Stimulated activated CD4-positive, alpha-beta T cell treated with anti-CD3 and anti-CD28 coated beads, TNF-alpha, amount 100 ng/mL, for 24 hours (primary cell): Measurements from ENCODE around the gene AKNAD1.
"Not testable (repeated sequence)": the region's sequence is repeated elsewhere in the genome, so short reads cannot be mapped to it uniquely, and the experiment has no call there.

Source experiments
- DNase-seq, 3 experiments: peaks; one replicate each; pipeline ENCODE4 v3.0.0-alpha.2; 2020; ENCODE audit warnings: low read depth in 3 of 3

Gene AKNAD1

DNA sequence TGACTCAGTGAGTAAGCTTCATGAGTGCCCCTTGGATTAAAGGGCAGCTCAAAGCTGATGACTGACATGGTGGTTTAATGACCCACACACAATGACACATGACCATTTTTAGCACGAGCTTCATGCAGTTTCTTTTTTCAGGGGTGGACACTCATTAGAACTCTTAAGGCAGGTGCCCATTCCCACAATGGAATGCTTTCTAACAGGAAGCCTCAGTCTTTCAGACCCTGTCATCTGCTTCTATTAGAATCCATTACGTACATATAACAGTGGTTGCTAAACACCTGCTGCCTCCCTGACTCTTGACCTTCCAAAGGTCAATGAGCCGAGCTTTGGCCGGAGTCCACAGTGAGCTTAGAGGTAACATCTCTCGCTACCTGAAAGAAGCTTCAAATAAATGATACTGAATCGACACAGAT is 27.4 kb downstream of the AKNAD1 start:
- no peak for DNase-seq

DNA sequence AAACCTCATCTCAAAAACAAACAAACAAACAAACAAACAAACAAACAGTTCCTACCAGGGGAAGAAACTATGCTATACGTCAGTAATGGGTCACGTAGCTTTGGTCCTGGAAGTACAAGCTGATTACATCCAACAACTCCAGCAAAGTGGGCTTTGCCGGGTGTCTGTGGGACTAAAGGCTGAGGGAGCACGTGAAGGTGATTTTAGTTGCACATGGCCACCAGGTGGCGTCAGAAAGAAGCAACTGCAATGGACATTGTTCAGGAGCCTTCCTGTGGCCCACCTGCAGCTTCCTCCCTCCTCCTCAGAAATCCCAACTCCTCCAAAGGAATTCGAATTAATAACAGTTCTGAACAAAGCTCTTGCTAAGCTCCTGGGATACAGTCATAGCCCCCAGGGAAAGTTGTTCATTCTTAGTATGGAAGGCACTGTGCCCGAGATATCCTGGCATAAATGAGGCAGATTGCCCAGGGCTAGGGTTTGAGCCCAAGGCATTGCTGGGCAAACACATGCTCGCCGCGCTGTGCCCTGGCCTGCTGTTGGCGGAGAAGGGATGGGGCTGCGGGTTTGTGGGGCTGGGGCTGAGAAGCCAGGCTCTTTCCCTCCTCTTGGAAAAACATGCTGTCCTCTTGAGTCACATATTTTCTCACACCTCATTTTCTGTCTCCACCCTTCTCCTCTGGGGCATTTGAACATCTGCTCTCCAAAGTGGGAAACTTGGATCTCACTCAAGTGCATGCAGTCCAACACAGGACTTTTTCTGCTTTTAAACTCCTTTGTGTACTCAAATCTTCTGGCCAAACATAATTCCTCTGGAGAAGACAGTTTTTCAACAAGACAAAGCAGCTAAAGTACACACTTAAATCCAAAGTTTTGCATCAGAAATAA is 28.6 kb downstream of the AKNAD1 start:
- peak; percentile 9 to 48 (median 47) for DNase-seq

DNA sequence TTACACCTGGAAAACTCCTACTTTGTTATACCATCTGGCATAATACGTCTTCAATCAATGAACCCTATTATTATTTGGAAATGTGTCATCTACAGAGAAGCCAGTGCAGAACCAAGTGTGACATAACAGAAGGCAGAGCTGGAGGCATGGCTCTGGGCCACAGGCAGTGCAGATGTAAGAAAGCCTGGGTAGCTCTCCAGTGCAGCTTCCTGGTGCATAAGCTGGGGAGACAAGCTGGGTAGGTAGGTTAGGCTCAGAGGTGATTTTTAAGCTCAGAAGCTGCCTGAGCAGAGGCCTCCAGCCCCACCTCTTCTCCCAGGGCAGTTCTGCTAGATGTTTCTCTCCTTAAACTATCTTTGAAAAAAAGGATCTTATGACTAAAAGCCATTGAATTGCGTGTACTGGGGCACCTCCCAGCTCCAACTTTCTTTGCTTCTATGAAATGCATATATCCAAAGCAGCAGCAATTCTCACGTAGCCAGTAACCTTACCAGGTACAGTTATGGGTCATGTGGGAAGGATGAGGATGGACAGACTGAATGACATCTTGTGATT is 30.7 kb downstream of the AKNAD1 start:
- no peak for DNase-seq

DNA sequence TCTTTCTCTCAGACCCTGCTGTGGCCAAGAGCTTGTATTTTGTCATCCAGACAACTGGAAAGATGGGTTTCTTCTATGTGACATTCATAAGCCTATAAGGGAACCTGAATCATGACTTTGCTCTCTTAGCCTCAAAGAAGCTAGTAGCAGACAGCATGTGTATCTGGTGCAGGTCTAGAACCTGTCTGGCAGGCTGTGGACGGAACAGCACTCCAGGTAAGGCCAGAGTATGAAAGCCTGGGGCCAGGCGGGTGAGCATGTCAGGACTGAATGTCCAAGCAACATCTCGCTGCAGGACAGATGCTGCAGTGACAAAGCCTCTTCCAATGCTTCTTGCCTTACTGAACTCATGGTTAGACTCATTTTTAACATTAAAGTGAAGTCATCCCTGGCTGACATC is 32.8 kb downstream of the AKNAD1 start:
- no peak for DNase-seq

DNA sequence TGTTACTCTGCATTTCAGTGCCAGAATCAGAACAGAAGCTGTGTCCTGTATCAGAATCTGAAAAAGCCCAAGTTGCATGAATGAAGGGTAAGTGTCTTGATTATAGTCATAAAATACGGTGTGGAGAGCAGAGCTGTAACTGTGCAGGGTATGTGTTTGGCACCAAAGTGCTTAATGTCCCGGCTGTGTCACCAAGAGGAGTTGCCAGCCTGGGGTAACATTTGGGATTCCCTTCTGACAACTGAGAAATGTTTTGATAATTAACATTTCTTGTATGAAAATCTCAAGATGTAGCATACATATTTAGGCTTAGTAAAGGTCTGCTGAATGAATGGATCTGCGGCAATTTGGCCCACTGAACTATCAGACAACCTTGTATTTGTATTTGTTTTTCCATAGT is 33.3 kb downstream of the AKNAD1 start:
- no peak for DNase-seq

DNA sequence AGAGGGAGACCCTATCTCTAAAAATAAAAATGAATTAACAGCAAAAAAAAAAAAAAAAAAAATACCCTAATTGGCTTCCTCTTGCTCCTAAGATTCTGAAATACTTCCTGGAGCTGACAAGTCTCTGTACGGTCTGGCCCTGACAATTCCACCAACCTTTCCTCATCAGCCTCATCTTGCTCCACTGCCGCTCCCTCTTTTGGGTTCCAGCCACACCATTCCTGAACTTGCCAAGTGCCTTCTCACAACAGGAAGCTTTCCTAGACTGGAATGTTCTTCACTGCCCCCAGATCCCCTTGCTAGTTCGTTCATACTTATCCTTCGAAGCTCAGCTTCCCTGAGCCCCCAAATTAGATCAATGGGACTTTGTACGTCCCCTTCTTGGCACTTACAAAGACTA is 37.0 kb downstream of the AKNAD1 start:
- no peak for DNase-seq

DNA sequence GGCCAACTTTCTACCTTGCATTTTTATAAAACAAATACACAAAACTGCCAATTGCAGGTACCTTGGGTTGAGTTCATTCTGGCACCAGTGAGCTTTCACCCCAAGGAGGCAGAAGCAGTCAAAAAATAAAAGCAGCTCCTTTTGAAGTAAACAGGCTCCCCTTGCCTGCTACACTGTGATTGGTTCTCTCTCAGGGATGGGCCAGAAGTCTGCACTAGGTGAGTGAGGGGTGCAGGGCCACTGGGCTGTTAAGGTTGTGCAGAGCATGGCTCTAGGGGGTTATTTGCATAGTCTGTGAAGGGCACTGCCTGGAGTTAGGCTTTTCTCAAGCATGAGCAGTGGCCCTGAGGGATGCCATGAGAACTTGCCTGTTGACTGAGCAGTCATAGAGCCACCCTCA is 39.1 kb downstream of the AKNAD1 start:
- no peak for DNase-seq

DNA sequence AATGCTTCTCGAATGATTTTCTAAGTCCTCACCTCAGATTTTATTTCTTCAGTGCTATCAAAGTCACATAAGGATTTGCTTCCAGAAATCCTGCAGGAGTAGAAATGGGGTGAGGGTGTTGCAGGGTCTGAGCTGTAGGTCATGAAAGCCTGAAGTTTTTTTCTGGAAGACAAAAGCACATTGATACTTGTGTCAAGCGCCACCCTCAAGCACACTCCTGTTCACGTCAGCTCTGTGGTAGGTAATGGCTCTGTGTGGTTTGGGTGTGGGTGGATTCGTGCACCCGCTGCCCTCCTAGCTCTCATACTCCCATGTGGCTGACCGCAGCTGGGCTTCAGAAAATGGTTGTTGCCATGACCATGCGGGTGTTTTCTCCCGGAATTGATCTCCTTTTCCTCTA is 39.9 kb downstream of the AKNAD1 start:
- no peak for DNase-seq

DNA sequence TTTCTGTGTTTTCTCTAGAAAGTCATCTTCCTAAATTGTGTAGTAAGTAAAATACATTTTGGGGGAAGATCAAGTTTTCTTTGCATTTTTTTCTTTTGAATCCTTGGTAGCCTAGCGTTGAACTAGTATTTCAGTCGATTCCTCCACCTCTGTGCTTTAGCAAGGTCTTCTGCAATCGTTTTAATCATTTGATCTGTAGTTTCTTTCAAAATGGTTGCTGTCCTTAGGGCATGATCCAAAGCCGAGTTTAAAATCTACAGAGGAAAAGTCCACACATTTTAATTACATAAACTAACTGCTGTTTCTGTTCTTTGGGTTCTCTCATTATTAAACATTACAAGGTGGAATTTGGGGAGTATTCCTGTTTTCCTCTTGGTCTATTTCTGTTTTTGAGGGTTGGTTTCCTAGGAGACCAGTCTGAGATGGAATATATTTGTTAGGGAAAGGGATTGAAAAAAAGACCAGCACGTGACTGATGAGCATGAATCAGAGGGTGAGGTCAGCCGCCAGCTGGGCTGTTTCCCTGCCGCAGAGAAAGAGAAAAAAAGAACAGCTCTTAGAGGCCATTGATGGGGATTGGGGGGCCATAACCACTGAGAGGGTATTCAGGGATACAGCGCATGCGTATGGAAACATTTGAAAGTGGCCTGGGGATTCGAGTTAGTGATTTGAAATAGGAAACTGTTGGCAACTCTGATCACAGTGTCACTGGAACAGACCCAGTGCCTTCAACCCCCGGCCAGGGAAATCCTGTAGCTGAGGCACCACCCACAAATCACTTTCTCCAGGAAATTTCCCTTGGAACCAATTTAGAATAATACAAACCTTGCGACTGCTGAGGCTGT is 40.6 kb downstream of the AKNAD1 start:
- DNase-seq: no peak

DNA sequence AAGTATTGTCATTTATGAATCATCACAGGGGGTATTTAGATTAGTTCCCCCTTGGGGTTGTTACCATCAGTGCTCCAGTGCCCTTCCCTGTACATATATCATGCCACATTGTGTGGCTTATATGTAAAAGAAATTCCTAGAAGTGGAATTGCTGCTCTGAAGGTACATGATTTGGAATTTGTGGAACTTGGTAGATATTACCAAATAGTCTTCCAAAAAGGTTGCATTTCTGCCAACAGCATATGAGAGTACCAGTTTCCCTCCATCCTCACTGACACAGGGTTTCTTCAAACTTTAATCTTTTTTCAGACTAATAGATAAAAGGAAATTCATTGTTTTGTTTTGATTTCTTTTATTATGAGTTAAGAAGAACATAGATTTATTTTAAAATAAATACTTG is 41.3 kb downstream of the AKNAD1 start:
- DNase-seq: no peak

DNA sequence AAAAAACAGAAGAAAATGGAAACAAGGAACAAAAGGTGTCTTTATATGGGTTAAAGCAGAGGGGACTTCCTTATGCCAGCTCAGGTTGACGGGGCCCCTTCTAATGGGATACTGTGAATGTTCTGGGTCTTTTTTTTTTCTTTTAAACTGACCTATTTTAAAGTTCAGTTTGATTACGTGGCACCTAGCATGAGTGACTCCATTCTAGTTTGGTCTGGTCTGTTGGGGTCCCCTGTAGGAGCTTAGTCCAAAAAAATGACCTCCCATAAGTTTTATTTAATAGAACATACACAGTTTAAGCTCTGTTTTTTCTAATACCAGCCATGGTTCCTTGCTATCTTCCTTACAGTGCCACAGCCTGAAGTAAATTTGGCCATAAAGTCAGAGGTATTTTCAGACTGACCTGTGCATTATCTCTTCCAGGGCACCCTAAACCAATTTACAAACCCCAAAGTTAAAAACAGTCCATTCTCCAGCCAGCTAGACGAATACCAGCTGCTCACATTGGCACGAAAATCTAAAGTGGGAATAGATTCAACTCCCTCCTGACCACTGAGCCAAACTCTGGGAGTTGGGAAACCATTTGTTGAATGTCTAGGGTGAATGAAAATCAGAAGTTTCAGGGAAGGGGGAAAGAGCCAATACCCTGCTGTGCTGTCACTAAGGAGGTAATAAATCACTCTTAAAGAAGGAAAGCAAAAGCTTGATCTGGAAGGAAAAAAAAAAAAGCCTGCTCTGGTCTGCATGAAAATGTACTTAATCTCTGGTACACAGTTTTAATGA is 42.4 kb downstream of the AKNAD1 start:
- no peak for DNase-seq

DNA sequence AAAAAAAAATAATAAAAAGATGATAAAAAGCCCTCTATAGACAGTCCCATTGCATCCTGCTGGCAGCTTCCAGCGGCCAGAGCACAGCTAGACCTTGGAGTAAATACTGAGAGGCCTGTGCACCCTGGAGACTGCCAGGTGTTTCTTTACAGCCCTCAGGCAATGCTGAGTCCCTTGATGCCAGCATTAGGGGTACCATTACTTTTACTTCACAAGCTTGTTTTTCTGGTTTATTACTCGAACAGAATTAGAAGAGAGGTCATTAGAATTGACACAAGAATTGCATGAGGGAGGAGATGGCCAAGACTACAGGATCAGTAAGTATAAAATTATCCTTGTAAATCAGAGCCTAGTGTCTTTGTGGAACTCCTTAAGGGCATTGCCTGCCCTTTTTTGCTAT is 43.6 kb downstream of the AKNAD1 start:
- no peak for DNase-seq

DNA sequence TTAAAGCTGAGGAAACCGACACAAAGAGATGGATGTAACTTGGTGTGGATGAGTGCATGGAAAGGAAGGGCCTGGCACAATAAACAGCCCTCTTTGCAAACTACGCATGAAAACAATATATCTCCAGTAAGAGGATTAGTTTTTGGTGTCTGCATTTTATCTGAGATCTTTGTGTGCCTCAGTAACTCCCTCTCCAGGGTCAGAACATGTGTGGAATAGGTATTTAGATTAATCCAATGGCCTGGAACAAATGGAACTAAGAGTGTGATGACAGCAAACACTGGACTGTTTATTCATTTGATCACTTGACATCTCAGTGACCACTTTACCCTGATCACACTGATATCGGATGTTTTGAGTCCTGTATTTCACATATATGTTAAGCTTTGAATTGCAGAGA is 45.3 kb downstream of the AKNAD1 start:
- DNase-seq: no peak

DNA sequence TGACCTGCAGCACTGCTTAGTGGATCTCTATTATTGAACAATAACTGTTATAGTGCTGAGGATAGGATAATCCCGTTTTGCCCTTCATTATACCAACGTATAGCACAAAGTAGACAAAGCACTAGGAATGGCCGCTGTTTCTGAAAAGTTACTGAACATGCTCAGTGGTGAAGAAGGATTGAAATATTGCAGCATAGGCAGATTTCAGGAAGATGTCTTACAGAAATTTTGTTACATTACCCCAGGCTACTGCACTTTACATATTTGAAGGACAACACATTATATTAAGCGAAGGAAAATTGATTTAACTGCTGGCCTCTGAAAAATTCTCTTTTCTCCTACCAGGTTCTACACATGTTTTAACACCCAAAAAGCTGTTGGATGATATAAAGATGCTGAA is 48.5 kb downstream of the AKNAD1 start:
- no peak for DNase-seq

DNA sequence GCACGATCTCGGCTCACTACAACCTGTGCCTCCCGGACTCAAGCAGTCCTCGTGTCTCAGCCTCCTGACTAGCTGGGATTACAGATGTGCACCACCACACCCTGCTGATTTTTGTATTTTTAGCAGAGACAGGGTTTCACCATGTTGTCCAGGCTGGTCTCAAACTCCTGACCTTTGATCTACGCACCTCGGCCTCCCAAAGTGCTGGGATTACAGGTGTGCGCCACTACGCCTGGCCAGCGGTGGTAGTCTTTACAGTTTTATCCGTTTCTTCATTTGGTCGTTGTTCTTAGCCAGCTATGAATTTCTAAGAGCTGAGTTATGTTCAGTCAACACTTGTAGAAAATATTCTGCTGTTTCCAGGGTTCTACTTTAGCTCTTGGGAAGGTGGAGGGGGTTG is 53.3 kb downstream of the AKNAD1 start:
- no peak for DNase-seq

DNA sequence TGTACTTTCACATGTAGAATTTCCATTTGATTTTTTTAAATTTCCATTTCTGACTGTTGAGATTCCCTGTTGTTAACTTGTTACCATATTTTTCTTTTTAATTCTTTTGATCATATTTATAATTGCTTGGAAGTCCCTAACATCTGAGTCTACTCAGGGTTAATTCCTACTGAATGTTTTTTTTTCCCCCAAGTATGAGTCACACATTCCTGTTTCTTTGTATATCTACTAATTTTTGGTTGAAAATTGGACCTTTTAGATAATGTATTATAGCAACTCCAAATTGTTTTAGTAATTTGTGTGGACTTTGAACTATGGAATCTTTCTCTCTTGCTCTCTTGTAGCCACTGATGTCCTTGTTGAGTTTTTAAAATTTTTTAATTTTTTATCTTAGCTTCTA is 55.8 kb downstream of the AKNAD1 start:
- DNase-seq: no peak

DNA sequence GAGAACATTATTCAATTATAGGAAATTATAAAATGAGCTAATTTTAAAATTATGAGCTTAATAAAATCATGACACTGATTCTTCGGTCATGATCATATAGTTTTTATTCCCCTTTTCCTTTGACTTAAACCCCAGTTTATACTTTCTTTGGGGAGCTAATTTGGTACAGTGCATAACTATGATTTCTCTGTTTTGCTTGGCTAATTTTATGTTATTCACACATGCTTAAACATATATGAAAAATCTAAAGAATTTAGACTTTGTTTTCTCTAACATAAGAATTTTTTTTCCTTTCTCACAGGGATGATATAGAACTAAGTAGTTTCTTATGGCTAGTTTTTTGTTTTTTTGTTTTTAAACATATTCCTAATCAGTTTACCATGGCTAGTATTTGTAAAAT is 57.9 kb downstream of the AKNAD1 start:
- no peak for DNase-seq

DNA sequence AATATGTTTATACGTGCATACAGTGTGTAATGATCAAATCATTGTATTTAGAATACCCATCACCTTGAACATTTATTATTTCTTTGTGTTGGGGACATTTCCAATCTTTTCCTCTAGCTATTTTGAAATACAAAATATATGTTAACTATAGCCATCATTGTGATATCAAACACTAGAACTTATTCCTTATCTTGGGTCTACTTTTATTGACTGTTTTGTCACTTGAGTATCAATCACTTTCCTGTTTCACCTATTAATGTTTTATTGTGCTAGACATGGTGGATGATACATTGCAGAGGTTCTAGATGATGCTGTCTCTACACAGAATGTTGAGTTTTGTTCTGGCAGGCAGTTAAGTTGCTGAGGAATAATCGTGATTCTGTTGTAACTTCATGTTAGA is 64.5 kb downstream of the AKNAD1 start:
- no peak for DNase-seq

DNA sequence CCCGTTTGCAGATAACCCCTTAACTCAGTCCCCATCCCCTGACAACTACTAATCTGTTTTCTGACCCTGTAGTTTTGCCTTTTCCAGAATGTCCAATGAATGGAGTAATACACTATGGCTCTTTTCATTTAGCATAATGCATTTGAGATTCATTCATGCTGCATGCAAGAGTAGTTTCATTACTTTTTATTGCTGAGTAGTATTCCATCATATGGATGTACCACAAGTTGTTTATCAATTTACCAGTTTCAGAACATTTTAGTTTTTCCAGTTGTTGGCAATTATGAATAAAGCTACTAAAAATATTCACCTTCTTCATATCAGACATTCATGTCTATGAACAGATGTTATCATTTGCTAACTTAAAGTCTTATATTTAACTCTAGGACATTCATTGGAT is 65.1 kb downstream of the AKNAD1 start:
- DNase-seq: no peak

DNA sequence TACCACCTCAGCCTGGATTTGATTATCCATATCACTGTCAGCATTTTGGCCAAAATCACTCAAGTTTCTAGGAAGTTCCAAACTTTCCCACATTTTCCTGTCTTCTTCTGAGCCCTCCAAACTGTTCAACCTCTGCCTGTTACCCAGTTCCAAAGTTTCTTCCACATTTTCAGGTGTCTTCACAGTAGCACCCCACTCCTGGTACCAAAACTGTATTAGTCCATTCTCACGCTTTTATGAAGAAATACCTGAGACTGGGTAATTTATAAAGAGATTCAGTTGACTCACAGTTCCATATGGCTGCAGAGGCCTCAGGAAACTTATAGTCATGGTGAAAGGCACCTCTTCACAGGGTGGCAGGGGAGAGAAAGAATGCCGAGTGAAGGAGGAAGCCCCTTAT is 71.0 kb downstream of the AKNAD1 start:
- no peak for DNase-seq

DNA sequence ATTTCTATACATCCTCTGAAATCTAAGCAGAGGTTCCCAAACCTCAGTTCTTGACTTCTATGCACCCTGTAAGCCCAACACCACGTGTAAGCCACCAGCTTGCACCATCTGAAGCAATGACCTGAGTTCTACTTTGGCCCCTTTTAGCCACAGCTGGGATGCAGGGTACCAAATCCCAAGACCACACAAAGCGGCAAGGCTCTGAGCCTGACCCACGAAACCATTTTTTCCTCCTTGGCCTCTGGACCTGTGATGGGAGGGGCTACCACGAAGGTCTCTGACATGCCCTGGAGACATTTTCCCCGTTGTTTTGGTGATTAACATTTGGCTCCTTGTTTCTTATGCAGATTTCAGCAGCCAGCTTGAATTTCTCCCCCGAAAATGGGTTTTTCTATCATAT is 71.6 kb downstream of the AKNAD1 start:
- DNase-seq: no peak

DNA sequence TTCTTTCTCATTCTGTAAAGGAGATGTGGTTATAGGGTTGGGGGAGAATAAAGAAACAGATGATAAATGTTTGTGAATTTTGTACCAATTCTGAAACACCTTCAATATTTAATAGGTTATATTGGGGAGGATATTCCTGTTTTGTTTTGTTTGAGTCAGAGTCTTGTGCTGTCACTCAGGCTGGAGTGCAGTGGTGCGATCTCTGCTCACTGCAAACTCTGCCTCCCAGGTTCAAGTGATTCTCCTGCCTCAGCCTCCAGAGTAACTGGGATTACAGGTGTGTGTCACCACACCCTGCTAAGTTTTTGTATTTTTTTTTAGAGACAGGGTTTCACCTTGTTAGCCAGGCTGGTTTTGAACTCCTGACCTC is 75.3 kb downstream of the AKNAD1 start:
- DNase-seq: not testable (repeated sequence)
